ENCODE measurements around the gene UMOD.

UMOD gene

GRCh38 chr16:20307791-20308190 lies 44.7 kb downstream of the UMOD start:
- Histone ChIP-seq H3K9ac (ENCODE audit: low read length in 5 of 5) (no peak overlapping the region), H3K4me3 (ENCODE audit: low read depth in 1 of 5, low read length in 5 of 5) (no peak overlapping the region), H3K27ac (ENCODE audit: low read depth, low read length) (no peak overlapping the region), H3K4me1 (ENCODE audit: control insufficient read depth in 5 of 5, insufficient read depth in 5 of 5, low read length in 5 of 5) (no peaks in the 10 kb centered on the region), H3K27me3 (ENCODE audit: control insufficient read depth in 5 of 5, insufficient read depth in 4 of 5, low read length in 5 of 5) (peaks cover 0 to 5% (median 0%) of the 10 kb centered on the region in 5 donors), H3K36me3 (ENCODE audit: control insufficient read depth in 5 of 5, insufficient read depth in 5 of 5, low read length in 5 of 5) (no peaks in the 10 kb centered on the region), H3K9me3 (ENCODE audit: control insufficient read depth in 5 of 5, low read length in 5 of 5) (peaks cover 0 to 6% (median 0%) of the 10 kb centered on the region in 5 donors)

DNA sequence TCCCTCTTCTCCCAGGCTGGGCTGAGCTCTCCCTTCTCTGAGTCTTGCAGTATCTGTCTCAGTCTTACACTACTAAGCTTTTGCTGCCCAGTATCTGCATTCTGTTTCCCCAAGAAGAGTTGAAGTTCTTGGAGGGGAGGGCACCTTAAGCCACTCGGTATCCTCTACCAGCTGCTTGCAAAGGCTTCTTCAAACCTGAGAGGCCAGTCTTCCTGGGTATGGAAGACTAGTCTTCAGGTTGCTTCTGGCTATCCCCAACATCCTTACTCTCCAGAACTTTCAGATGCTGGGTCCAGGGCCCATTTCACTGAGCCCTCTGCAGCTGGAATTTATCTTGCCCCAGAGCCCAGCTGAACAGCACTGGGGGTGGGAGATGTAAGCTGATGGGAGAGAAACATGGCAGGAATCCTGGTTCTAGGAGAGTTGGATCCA lies 45.3 kb downstream of the UMOD start:
- no peaks in the 10 kb centered on the region for H3K36me3 ChIP-seq (ENCODE audit: control insufficient read depth in 5 of 5, insufficient read depth in 5 of 5, low read length in 5 of 5)
- H3K9ac ChIP-seq (ENCODE audit: low read length in 5 of 5): no peak overlapping the region
- H3K4me1 ChIP-seq (ENCODE audit: control insufficient read depth in 5 of 5, insufficient read depth in 5 of 5, low read length in 5 of 5): no peaks in the 10 kb centered on the region
- no peak overlapping the region for H3K27ac ChIP-seq (ENCODE audit: low read depth, low read length)
- H3K4me3 ChIP-seq (ENCODE audit: low read depth in 1 of 5, low read length in 5 of 5): no peak overlapping the region
- H3K27me3 ChIP-seq (ENCODE audit: control insufficient read depth in 5 of 5, insufficient read depth in 4 of 5, low read length in 5 of 5): peaks cover 0 to 5% (median 0%) of the 10 kb centered on the region in 5 donors
- H3K9me3 ChIP-seq (ENCODE audit: control insufficient read depth in 5 of 5, low read length in 5 of 5): peaks cover 0 to 6% (median 0%) of the 10 kb centered on the region in 5 donors

DNA sequence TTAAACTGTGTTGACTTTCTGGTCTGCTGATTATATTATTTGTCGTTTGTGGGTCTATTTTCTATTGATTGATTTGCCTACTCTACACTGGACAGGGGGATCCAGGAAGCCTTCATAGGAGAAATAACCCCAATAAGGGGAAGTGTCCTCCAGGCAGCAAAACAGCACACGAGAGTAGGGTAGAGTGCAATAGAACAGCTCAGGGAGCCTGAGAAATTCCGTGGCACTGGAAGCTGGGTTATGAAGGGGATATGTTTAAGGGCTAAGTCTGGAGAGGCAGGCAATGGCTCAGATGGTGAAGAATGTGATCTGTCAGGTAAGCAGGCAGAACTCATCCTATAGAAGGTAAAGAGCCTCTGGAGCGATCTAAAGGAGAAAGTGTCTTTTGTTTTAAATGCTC lies 46.1 kb downstream of the UMOD start:
- Histone ChIP-seq H3K27me3 (ENCODE audit: control insufficient read depth in 5 of 5, insufficient read depth in 4 of 5, low read length in 5 of 5) (peaks cover 0 to 5% (median 0%) of the 10 kb centered on the region in 5 donors), H3K4me1 (ENCODE audit: control insufficient read depth in 5 of 5, insufficient read depth in 5 of 5, low read length in 5 of 5) (no peaks in the 10 kb centered on the region), H3K9ac (ENCODE audit: low read length in 5 of 5) (no peak overlapping the region), H3K4me3 (ENCODE audit: low read depth in 1 of 5, low read length in 5 of 5) (no peak overlapping the region), H3K27ac (ENCODE audit: low read depth, low read length) (no peak overlapping the region), H3K36me3 (ENCODE audit: control insufficient read depth in 5 of 5, insufficient read depth in 5 of 5, low read length in 5 of 5) (no peaks in the 10 kb centered on the region), H3K9me3 (ENCODE audit: control insufficient read depth in 5 of 5, low read length in 5 of 5) (peaks cover 0 to 2% (median 0%) of the 10 kb centered on the region in 5 donors)

GRCh38 chr16:20303012-20303411 lies 49.5 kb downstream of the UMOD start:
- Histone ChIP-seq H3K27ac (ENCODE audit: low read depth, low read length) (no peak overlapping the region), H3K4me3 (ENCODE audit: low read depth in 1 of 5, low read length in 5 of 5) (no peak overlapping the region), H3K9me3 (ENCODE audit: control insufficient read depth in 5 of 5, low read length in 5 of 5) (no peaks in the 10 kb centered on the region), H3K27me3 (ENCODE audit: control insufficient read depth in 5 of 5, insufficient read depth in 4 of 5, low read length in 5 of 5) (peaks cover 0 to 8% (median 0%) of the 10 kb centered on the region in 5 donors), H3K36me3 (ENCODE audit: control insufficient read depth in 5 of 5, insufficient read depth in 5 of 5, low read length in 5 of 5) (no peaks in the 10 kb centered on the region), H3K9ac (ENCODE audit: low read length in 5 of 5) (no peak overlapping the region), H3K4me1 (ENCODE audit: control insufficient read depth in 5 of 5, insufficient read depth in 5 of 5, low read length in 5 of 5) (peaks cover 0 to 7% (median 0%) of the 10 kb centered on the region in 5 donors)

DNA sequence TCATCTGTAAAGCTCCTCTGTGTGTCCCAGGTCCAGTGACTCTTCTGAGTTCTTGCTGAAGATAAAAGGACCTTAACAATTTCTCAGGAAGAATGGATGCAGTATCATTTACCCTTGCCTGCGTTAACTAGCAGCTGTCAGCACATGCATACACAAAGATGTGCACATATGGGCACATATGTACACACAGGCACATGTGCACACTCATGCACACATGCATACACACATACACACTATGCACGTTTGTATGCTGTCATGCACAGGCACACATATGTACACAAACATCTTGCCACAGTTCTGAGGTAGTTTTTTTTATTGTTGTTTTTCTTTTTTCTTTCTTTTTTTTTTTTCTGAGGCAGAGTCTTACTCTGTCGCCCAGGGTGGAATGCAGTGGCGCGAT lies 50.1 kb downstream of the UMOD start:
- peaks cover 0 to 7% (median 0%) of the 10 kb centered on the region in 5 donors for H3K4me1 ChIP-seq (ENCODE audit: control insufficient read depth in 5 of 5, insufficient read depth in 5 of 5, low read length in 5 of 5)
- no peaks in the 10 kb centered on the region for H3K9me3 ChIP-seq (ENCODE audit: control insufficient read depth in 5 of 5, low read length in 5 of 5)
- H3K36me3 ChIP-seq (ENCODE audit: control insufficient read depth in 5 of 5, insufficient read depth in 5 of 5, low read length in 5 of 5): no peaks in the 10 kb centered on the region
- H3K9ac ChIP-seq (ENCODE audit: low read length in 5 of 5): no peak overlapping the region
- no peak overlapping the region for H3K4me3 ChIP-seq (ENCODE audit: low read depth in 1 of 5, low read length in 5 of 5)
- no peak overlapping the region for H3K27ac ChIP-seq (ENCODE audit: low read depth, low read length)
- peaks cover 0 to 5% (median 0%) of the 10 kb centered on the region in 5 donors for H3K27me3 ChIP-seq (ENCODE audit: control insufficient read depth in 5 of 5, insufficient read depth in 4 of 5, low read length in 5 of 5)

- Histone ChIP-seq H3K27me3 (ENCODE audit: control insufficient read depth in 5 of 5, insufficient read depth in 4 of 5, low read length in 5 of 5) (peaks cover 0 to 5% (median 0%) of the 10 kb centered on the region in 5 donors), H3K36me3 (ENCODE audit: control insufficient read depth in 5 of 5, insufficient read depth in 5 of 5, low read length in 5 of 5) (no peaks in the 10 kb centered on the region), H3K9me3 (ENCODE audit: control insufficient read depth in 5 of 5, low read length in 5 of 5) (no peaks in the 10 kb centered on the region), H3K27ac (ENCODE audit: low read depth, low read length) (no peak overlapping the region), H3K4me1 (ENCODE audit: control insufficient read depth in 5 of 5, insufficient read depth in 5 of 5, low read length in 5 of 5) (peaks cover 0 to 7% (median 0%) of the 10 kb centered on the region in 5 donors), H3K4me3 (ENCODE audit: low read depth in 1 of 5, low read length in 5 of 5) (no peak overlapping the region), H3K9ac (ENCODE audit: low read length in 5 of 5) (no peak overlapping the region)
These were observed 50.7 kb downstream of the UMOD start for GRCh38 chr16:20301840-20302239.

GRCh38 chr16:20300312-20301097 lies 52.0 kb downstream of the UMOD start:
- Histone ChIP-seq H3K9ac (ENCODE audit: low read length in 5 of 5) (no peak overlapping the region), H3K36me3 (ENCODE audit: control insufficient read depth in 5 of 5, insufficient read depth in 5 of 5, low read length in 5 of 5) (no peaks in the 10 kb centered on the region), H3K27me3 (ENCODE audit: control insufficient read depth in 5 of 5, insufficient read depth in 4 of 5, low read length in 5 of 5) (peaks cover 0 to 5% (median 0%) of the 10 kb centered on the region in 5 donors), H3K27ac (ENCODE audit: low read depth, low read length) (no peak overlapping the region), H3K4me3 (ENCODE audit: low read depth in 1 of 5, low read length in 5 of 5) (no peak overlapping the region), H3K9me3 (ENCODE audit: control insufficient read depth in 5 of 5, low read length in 5 of 5) (no peaks in the 10 kb centered on the region), H3K4me1 (ENCODE audit: control insufficient read depth in 5 of 5, insufficient read depth in 5 of 5, low read length in 5 of 5) (peaks cover 0 to 7% (median 0%) of the 10 kb centered on the region in 5 donors)

GRCh38 chr16:20298452-20298851 lies 54.1 kb downstream of the UMOD start:
- no peak overlapping the region for H3K4me3 ChIP-seq (ENCODE audit: low read depth in 1 of 5, low read length in 5 of 5)
- H3K9ac ChIP-seq (ENCODE audit: low read length in 5 of 5): no peak overlapping the region
- H3K4me1 ChIP-seq (ENCODE audit: control insufficient read depth in 5 of 5, insufficient read depth in 5 of 5, low read length in 5 of 5): peaks cover 0 to 7% (median 0%) of the 10 kb centered on the region in 5 donors
- H3K27ac ChIP-seq (ENCODE audit: low read depth, low read length): no peak overlapping the region
- no peaks in the 10 kb centered on the region for H3K36me3 ChIP-seq (ENCODE audit: control insufficient read depth in 5 of 5, insufficient read depth in 5 of 5, low read length in 5 of 5)
- peaks cover 0 to 5% (median 1%) of the 10 kb centered on the region in 5 donors for H3K27me3 ChIP-seq (ENCODE audit: control insufficient read depth in 5 of 5, insufficient read depth in 4 of 5, low read length in 5 of 5)
- H3K9me3 ChIP-seq (ENCODE audit: control insufficient read depth in 5 of 5, low read length in 5 of 5): no peaks in the 10 kb centered on the region

- no peak overlapping the region for H3K27ac ChIP-seq (ENCODE audit: low read depth, low read length)
- no peak overlapping the region for H3K4me3 ChIP-seq (ENCODE audit: low read depth in 1 of 5, low read length in 5 of 5)
- no peaks in the 10 kb centered on the region for H3K4me1 ChIP-seq (ENCODE audit: control insufficient read depth in 5 of 5, insufficient read depth in 5 of 5, low read length in 5 of 5)
- H3K9ac ChIP-seq (ENCODE audit: low read length in 5 of 5): no peak overlapping the region
- H3K27me3 ChIP-seq (ENCODE audit: control insufficient read depth in 5 of 5, insufficient read depth in 4 of 5, low read length in 5 of 5): peaks cover 0 to 13% (median 9%) of the 10 kb centered on the region in 5 donors
- no peaks in the 10 kb centered on the region for H3K9me3 ChIP-seq (ENCODE audit: control insufficient read depth in 5 of 5, low read length in 5 of 5)
- no peaks in the 10 kb centered on the region for H3K36me3 ChIP-seq (ENCODE audit: control insufficient read depth in 5 of 5, insufficient read depth in 5 of 5, low read length in 5 of 5)
These were observed 61.0 kb downstream of the UMOD start for GRCh38 chr16:20291208-20292206.
